HG03558 (cell line): ENCODE measurements around the gene PSME3IP1.

Experiments
- ATAC-seq: cut with Tn5 transposase; IDR thresholded peaks from one replicate; pipeline ENCODE4 v1.9.1; 2021; ENCODE audit warnings: moderate number of reproducible peaks; ENCODE audit not compliant: unreplicated experiment; ENCODE audit errors: extremely low read depth

PSME3IP1 gene, protein sequence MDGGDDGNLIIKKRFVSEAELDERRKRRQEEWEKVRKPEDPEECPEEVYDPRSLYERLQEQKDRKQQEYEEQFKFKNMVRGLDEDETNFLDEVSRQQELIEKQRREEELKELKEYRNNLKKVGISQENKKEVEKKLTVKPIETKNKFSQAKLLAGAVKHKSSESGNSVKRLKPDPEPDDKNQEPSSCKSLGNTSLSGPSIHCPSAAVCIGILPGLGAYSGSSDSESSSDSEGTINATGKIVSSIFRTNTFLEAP

DNA sequence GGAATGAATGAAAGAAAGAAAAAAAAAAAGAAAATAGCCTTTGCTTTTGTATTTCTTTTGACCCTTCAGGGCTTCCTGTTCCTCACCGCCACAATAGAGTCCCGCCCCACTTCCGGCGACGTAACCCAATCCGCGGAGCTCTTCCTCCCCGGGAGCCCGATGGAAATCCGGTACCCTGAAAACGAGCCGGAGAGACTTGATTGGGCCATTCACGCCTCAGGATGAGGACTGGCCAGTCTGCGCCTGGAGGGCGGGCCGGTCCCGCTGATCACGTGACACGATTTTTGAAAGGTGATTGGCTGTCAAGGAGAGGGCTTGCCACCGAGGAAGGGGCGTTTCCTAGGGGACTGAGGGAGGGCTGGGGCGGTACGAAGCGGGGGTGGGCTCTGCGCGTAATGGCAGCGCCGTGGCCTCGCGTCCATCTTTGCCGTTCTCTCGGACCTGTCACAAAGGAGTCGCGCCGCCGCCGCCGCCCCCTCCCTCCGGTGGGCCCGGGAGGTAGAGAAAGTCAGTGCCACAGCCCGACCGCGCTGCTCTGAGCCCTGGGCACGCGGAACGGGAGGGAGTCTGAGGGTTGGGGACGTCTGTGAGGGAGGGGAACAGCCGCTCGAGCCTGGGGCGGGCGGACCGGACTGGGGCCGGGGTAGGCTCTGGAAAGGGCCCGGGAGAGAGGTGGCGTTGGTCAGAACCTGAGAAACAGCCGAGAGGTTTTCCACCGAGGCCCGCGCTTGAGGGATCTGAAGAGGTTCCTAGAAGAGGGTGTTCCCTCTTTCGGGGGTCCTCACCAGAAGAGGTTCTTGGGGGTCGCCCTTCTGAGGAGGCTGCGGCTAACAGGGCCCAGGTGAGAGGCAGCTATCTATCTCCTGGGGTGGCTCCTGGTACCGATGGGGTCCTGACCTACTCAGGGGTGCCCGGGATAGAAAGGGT lies at the start of gene PSME3IP1, which contains the start of gene RSPRY1:
Gene PSME3IP1, minus strand, starts transcription at position 95 of the 927 bp plus-strand sequence. CDS start 12,185 bp downstream, outside the sequence.
Gene RSPRY1, plus strand, starts transcription at position 385 of the 927 bp plus-strand sequence. CDS start 18,330 bp downstream, outside the sequence.
- ATAC-seq: peak; percentile 81

DNA sequence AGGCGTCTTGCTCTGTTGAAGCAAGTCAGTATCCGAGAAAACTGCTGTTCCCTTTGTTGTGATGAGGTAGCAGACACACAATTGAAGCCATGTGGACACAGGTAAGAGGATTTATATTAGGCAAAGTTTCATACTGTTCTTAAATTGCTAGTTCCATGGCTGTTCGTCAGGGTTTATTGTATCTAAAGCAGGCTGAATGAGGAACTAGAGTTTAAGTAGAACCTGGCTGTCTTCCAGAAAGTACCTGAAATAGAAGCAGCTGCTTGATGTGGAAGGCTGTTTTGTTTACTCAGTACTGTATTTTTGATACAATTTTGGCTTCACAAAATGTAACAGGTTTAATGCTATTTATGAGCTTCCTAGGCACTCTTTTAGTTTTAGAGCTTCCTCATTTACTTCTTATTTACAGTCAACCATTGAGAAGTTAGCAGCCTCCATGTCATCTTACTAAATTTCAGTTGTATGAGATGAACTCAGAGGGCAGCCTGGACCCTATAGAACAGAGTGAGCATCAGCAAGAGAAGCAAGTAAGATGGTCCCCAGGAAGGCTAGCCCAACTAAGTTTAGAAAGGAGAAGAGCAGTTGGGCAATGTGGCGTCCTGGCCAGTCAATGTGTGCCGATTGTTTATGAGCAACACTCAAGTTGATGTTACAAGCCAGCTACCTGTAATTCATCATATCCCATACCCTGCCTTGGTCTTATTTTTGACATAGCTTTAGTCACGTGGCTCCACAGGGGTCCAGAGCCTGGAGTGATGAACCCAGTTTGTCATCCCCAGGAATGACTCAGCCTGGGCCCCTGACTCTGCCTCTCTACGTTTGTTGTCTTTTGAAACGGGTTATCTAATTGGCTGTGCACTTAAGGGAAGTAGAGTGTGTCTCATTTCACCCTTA lies 49.5 kb upstream of the PSME3IP1 start:
- ATAC-seq: no peak

DNA sequence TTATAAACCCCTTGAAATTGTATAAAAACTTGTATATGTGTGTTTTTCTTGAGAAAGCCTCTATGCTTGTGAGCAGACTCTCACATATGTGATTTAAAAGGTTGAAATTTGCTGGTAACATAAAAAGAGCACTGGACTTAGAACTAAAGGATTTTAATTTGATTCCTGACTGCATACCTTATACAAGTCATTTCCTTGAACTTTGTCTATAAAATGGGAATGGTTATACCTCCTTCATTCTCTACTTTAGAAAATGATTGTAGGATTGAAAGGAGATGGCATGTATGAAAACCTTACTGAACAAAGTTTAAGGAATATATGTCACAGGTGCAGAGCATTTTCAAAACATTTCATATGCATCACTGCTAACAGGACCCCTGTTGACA lies 48.9 kb upstream of the PSME3IP1 start:
- ATAC-seq: no peak

DNA sequence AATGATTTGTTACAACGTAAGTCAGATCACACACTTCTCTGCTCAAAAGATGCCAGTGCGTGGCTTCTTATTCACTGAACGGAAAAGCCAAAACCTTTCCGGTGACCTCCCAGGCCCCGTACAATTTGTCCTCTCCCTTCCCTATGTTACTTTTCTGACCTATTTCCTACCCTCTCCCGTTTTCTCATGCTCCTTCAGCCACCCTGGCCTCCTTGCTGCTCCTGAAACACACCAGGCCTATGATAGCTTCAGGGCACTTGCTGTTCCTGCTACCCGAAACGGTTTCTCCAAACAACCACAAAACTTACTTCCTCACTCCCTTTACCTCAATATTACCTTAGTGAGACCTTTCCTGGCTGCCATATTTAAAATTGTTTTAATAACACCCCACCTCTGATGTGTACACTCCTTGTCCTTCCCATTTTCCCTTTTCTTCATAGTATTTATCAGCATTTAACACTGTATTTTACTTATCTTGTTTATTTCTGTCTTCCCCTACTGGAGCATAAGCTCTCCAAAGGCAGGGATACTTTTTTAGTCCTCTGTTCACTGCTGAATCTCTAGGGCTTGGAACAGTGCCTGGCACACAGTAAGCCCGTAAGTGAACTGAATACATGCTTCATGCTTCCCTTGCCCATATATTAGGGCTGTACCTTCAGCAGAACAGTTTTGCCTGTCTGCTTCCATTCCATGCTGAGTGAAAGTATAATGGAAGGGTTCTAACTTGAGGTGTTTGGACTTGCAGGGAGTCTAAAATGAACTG lies 48.3 kb upstream of the PSME3IP1 start:
- ATAC-seq: no peak

DNA sequence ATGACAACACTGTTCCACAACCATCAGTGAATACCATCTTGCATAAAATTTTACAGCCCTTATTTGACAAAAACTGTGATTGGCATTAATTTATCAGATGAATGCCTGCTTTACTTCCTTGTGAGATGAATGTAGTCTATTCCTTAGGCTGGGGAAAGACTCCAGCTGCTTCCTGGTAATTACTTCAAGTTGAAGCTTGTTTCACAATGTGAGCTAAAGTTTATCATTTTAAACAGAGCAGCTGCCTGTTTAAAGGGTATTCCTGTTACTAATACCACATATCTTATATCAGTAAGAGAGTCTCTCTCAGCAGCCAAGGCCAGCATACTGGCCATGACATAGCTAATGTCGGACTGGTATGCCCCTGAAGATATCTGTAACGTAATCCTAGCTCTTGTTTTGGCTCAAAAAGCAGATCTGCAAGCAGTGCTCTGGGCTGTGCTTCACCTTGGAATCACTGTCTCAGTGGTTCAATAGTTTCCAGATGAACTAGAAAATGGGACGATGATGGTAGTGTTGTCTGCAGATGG lies 46.0 kb upstream of the PSME3IP1 start:
- ATAC-seq: no peak

DNA sequence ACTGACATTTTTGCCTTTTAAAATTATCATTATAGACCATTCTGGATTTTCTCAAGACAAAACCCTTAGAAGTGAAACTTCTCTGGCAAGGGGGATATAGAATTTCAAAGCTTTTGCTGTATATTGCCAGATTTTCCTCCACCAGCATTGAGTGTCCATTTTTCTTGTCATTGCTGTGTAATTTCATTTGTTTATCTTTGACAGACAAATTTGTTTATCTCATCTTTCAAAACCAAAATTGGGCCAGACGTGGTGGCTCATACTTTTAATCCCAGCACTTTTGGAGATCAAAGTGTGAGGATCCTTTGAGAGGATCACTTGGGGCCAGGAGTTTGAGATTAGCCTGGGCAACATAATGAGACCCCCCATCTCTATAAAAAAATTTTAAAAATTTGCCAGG lies 43.2 kb upstream of the PSME3IP1 start:
- ATAC-seq: no peak

DNA sequence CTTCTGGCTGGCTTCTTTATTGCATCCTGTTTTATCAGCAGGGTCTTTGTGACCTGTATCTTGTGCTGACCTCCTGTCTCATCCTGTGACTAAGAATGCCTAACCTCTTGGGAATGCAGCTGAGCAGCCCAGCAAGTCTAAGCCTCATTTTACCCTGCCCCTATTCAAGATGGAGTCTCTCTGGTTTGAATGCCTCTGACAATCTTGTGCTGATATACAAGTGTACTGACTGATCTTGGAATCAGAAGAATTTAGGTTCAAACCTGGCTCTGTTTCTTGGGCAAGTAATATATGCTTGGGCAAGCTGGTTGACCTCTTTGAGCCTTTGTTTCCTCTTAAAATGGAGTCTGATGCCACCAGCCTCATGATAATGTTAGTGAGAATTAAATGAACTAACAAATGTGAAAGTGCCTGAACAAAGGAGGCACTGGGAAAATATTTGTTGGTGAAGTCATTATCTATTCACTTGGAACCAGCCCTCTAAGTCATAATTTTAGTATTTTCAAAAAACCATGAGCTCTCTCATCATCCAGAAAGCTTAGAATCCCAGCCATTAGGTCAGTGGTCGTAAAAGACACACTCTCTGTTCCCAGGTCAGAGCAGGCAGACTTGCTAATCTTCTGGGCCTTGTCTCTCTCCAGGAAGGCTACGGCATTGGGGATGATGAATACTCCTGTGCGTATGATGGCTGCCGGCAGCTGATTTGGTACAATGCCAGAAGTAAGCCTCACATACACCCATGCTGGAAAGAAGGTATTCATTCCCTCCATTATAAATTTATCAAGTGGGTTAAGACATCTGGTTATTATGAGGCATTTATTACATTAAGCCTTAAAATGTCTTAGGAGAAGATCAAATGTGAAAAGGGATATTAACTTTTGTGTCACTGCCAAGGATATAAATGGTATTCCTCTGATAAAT lies 41.1 kb upstream of the PSME3IP1 start:
- ATAC-seq: no peak

DNA sequence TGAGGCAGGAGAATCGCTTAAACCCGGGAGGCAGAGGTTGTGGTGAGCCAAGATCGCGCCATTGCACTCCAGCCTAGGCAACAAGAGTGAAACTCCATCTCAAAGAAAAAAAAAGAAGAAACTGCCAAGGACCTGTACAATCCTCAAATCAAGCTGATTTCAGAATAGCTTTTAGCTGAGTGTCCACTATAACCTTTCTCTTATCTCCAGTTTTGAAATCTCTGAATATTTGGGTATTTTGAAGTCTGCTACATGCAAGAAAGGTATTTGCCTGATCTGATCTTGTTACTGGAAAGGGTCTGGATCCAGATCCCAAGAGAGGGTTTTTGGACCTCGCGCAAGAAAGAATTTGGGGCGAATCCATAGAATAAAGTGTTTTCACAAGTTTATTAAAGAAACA lies 40.1 kb upstream of the PSME3IP1 start:
- no peak for ATAC-seq

DNA sequence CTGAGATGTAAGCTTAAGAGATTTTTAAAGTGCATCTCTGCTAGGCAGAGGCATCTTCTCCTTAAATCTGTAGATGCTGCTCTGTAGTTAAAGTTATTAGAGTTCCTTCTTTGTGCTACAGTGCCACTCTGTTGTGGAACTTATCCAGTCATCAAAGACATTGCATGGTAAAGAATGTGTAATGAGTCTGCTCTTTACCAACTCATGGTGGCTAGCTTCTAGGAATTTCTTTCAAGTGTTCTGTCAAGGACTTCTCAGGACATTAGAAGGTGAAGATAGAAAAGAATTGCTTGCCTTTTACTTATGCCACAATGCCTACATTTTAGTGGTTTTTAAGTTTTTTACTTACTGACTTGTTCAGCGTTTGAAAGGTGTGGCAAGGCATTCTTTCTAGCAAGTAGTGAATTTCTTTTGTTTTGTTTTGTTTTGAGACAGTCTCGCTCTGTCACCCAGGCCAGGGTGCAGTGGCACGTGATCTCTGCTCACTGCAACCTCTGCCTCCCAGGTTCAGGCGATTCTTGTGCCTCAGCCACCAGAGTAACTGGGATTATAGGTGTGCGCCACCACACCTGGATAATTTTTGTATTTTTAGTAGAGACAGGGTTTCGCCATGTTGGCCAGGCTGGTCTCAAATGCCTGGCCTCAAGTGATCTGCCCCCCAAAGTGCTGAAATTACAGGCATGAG lies 39.0 kb upstream of the PSME3IP1 start:
- ATAC-seq: no peak

DNA sequence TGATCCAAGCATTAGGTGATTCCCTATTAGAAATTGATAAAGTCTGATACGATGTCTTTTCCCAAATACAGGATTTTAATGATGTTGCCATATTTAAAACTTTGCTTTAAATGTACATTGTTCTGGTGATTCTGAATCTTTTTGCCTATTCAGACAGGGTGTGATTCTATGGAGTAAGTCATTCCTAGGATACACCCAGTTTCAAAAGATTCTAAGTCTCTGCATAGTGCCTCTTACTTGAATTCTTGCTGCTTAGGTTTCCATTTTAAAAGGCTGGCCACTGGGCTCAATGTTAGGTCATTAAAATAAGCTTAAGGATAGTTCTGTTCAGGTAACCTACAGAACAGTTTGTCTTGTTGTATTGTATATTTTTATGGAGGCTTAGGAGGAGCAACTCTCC lies 37.2 kb upstream of the PSME3IP1 start:
- no peak for ATAC-seq

DNA sequence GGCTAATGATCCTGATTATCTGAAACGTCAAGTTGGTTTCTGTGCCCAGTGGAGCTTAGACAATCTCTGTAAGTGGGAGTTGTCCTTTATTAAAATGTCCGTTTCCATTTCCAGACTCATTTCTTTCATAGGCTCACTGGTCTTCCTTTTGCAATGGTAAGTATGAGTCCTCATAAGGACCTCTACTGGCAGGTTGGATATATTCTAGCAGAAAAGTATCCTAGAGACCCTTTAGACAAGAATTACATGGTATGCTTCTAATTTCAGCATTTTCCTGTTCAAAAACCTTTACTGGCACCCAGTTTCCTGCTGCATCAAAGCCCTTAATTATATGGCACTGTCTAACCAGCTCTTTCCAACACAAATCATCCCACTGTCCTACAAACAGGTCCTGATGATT lies 31.1 kb upstream of the PSME3IP1 start:
- ATAC-seq: no peak

DNA sequence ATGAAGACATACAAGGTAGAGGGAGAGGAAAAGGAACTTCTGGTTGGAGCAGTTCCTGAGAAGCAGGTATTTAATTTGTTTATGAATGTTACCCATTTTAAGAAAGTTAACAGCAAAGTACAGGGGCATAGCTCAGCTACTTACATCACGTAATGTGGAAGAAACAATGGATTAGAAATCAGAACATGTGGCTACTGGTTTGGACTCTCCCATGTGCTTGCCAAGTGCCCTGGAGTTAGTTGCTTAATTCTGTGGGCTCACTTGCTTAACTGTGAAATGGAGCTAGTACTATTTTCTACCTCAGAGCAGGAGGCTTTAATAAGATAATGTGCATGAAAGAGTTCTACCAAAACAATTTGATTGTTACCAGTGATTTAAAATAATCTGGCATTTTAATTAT lies 27.6 kb upstream of the PSME3IP1 start:
- no peak for ATAC-seq

DNA sequence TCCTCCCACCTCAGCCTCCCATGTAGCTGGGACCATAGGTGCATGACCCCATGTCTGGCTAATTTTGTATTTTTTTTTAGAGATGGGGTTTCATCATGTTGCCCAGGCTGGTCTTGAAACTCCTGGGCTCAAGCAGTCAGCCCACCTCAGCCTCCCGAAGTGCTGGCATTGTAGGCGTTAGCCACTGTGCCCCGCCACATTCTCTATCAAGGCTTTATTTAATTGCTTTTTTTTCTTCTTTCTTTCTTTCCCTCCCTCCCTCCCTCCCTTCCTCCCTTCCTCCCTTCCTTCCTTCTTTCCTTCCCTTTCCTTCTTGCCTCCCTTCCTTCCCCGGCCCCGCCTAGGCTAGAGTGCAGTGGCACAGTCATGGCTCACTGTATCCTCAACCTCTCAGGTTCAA lies 23.9 kb upstream of the PSME3IP1 start:
- no peak for ATAC-seq

DNA sequence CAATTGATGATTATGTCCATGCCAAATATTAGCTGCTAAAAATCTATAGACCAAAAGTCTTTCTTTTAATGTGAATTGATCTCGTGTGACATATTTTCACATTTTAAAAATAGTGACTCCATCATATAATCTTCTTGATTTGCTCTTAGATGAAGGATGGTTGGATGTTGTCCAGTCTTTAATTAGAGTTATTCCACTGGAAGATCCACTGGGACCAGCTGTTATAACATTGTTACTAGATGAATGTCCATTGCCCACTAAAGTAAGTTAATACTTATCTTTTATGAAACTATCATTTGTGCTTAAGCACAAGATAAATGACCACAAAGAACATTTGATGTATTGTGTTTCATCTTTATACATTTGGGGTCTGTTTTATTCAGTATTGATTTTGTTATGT lies 23.1 kb upstream of the PSME3IP1 start:
- no peak for ATAC-seq

DNA sequence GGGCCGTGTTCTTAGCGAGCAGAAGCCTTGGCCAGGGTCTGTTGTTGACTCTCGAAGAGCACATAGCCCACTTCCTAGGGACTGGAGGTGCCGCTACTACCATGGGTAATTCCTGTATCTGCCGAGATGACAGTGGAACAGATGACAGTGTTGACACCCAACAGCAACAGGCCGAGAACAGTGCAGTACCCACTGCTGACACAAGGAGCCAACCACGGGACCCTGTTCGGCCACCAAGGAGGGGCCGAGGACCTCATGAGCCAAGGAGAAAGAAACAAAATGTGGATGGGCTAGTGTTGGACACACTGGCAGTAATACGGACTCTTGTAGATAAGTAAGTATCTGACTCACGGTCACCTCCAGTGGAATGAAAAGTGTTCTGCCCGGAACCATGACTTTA lies 18.8 kb upstream of the PSME3IP1 start:
- no peak for ATAC-seq

DNA sequence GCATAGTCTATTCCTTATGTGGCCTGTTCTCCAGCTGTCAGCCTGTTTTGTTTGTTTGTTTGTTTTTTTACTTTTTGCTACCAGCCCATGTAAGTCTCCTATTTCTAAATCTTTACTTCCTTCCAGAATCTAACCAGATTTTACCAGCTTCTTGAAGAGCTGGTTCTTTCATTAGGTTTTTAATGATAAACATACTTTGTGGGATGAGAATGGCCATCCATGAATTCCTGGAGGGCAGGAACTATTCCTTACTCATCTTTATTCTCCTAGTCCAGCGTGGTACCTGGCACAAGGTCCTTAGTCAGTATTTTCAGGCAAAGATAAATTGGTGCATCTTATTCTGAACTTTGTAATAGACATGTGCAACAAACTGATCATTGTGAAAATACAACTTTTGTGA lies 17.6 kb upstream of the PSME3IP1 start:
- no peak for ATAC-seq

DNA sequence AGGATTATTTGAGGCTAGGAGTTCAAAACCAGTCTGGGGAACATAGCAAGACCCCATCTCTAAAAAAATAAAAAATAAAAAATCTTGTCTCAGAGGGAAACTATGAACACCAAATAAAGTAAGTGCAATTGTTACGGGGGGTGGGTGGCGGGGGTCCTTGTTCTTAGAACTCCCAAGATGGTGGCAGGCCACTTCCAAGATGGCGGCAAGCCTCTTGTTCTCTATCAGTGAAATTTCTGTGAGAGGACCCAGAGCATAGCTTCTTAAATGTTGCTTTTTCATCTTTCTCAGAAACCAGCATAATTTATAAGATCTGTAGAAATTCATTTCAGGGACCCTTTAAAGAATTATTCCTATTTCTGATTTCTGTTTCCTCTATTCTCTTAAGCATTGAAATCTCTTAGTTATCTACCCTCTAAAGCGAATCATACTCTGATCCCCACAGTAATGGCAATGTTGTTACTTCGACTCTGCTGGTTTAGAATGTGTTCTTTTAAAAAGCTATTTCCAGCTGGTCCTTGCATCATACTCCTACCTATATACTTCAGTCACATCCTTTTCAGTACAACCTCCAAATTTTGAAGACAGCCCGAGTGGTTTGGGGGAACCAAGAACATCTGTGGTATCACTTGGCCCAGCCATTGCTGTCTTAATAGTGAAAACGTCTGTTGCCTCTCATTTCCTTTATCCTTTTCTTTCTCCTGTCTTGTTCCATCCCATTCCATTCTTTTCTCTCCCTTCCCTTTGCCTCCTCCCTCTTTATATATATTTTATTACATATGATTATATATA lies 16.5 kb upstream of the PSME3IP1 start:
- no peak for ATAC-seq
